ENCODE results near the gene OR51F1.
"Not testable (repeated sequence)": the region's sequence is repeated elsewhere in the genome, so short reads cannot be mapped to it uniquely, and the experiment has no call there.

OR51F1 gene

GRCh38 chr11:4740735-4741134 is 29.0 kb downstream of the OR51F1 start:
- Histone ChIP-seq H3K79me2 (ENCODE audit: insufficient read depth, low read length) (no peaks in the 10 kb centered on the region), H3K27ac (ENCODE audit: low read depth, low read length, poor library complexity, severe bottlenecking) (no peak overlapping the region), H3K9me3 (ENCODE audit: low read length) (no peaks in the 10 kb centered on the region), H3F3A (ENCODE audit: insufficient read depth, low read length) (no peaks in the 10 kb centered on the region), H3K4me2 (ENCODE audit: low read length) (no peak overlapping the region), H4K20me1 (ENCODE audit: insufficient read depth, low read length) (no peaks in the 10 kb centered on the region), H3K9me2 (ENCODE audit: low read depth, low read length) (no peaks in the 10 kb centered on the region), H3K4me3 (ENCODE audit: low read depth, low read length, poor library complexity, severe bottlenecking) (no peak overlapping the region), H3K36me3 (ENCODE audit: insufficient read depth, low read length) (no peaks in the 10 kb centered on the region), H3K9ac (ENCODE audit: low read length) (no peak overlapping the region), H3K27me3 (ENCODE audit: insufficient read depth, low read length) (no peaks in the 10 kb centered on the region), H2AFZ (ENCODE audit: low read length) (no peak overlapping the region), H3K4me1 (ENCODE audit: insufficient read depth, low read length, severe bottlenecking) (no peaks in the 10 kb centered on the region)
- no peak for TF ChIP-seq EZH2 (IDR thresholded peaks at IDR 0.05; ENCODE audit: borderline replicate concordance, low read length)
- TF ChIP-seq CTCF (IDR thresholded peaks at IDR 0.05; ENCODE audit: low read length) = no peak

DNA sequence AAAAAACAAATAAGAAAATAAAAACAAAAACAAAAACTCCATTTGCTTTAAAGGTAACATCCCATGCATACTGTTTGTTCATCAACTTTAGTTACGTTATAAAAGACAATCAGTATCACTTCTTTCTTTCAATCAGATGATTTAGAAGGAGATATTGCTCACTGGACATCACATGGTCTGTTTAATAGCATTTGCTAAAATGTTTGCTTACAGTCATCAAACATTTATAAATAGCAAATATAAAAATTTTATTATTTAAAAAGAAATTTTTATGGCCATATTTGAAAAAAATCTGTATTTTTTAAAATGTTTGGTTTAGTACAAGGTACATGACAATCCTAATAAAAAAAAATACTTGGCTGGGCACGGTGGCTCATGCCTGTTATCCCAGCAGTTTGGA is 42.6 kb downstream of the OR51F1 start:
- H3K36me3 ChIP-seq (ENCODE audit: insufficient read depth, low read length) = no peaks in the 10 kb centered on the region
- TF ChIP-seq CTCF (IDR thresholded peaks at IDR 0.05; ENCODE audit: low read length) (no peak), EZH2 (IDR thresholded peaks at IDR 0.05; ENCODE audit: borderline replicate concordance, low read length) (no peak)
- no peaks in the 10 kb centered on the region for H4K20me1 ChIP-seq (ENCODE audit: insufficient read depth, low read length)
- H3K4me3 ChIP-seq (ENCODE audit: low read depth, low read length, poor library complexity, severe bottlenecking) = no peak overlapping the region
- no peak overlapping the region for H2AFZ ChIP-seq (ENCODE audit: low read length)
- H3K27ac ChIP-seq (ENCODE audit: low read depth, low read length, poor library complexity, severe bottlenecking) = no peak overlapping the region
- H3K79me2 ChIP-seq (ENCODE audit: insufficient read depth, low read length) = no peaks in the 10 kb centered on the region
- H3K4me1 ChIP-seq (ENCODE audit: insufficient read depth, low read length, severe bottlenecking) = no peaks in the 10 kb centered on the region
- no peak overlapping the region for H3K4me2 ChIP-seq (ENCODE audit: low read length)
- H3K9ac ChIP-seq (ENCODE audit: low read length) = no peak overlapping the region
- H3F3A ChIP-seq (ENCODE audit: insufficient read depth, low read length) = no peaks in the 10 kb centered on the region
- H3K9me2 ChIP-seq (ENCODE audit: low read depth, low read length) = no peaks in the 10 kb centered on the region
- H3K27me3 ChIP-seq (ENCODE audit: insufficient read depth, low read length) = no peaks in the 10 kb centered on the region
- H3K9me3 ChIP-seq (ENCODE audit: low read length) = no peaks in the 10 kb centered on the region; the same call in 1 of the 2 replicates

DNA sequence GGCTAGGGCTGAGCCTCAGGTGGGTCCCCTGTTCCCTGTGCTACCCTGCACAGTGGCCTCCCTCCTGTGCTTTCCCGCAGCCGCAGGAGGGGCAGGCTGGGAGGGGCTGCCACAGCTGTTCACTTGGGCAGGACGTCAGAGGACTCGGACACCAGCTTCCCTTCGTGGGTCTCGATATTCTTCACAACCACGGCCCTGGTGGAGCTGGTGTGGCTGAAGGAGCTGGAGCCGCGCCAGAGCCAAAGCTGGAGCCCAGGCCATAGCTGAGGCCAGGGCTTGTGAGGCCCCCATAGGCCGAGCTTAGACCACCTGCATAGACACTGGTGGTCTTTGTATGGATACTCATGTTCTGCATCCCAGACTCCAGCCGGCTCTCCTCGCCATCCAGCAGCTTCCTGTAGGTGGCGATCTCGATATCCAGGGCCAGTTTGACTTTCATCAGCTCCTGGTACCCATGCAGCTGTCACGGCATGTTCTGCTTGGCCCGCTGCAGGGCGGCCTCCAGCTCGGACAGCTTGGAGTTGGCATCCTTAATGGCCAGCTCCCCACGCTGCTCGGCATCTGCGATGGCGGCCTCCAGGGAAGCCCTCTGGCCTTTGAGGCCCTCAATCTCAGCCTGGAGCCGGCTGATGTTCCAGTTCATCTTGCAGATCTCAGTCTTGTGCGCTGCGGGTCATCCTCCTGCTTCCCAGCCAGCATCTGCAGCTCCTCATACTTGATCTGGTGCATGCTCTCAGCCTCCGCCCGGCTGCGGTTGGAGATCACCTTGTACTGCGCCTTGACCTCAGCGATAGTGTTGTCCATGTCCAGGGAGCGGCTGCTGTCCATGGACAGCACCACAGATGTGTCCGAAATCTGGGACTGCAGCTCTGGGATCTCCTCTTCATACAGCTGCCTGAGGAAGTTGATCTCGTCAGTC is 46.9 kb downstream of the OR51F1 start:
- H3K9ac ChIP-seq (ENCODE audit: low read length); H3F3A ChIP-seq (ENCODE audit: insufficient read depth, low read length); H3K27me3 ChIP-seq (ENCODE audit: insufficient read depth, low read length); H3K4me1 ChIP-seq (ENCODE audit: insufficient read depth, low read length, severe bottlenecking); H3K9me3 ChIP-seq (ENCODE audit: low read length); H3K9me2 ChIP-seq (ENCODE audit: low read depth, low read length); H2AFZ ChIP-seq (ENCODE audit: low read length); H3K36me3 ChIP-seq (ENCODE audit: insufficient read depth, low read length); H3K27ac ChIP-seq (ENCODE audit: low read depth, low read length, poor library complexity, severe bottlenecking); H3K4me3 ChIP-seq (ENCODE audit: low read depth, low read length, poor library complexity, severe bottlenecking); H4K20me1 ChIP-seq (ENCODE audit: insufficient read depth, low read length); H3K79me2 ChIP-seq (ENCODE audit: insufficient read depth, low read length); H3K4me2 ChIP-seq (ENCODE audit: low read length): not testable (repeated sequence)
